Ovary (tissue), 9 donors: ENCODE data around the gene ABI1. TPM values are rescaled to one million over a fixed set of nuclear protein-coding genes. Genes with fewer than 3 reads are reported as not detected.
"Not testable (repeated sequence)": the region's sequence is repeated elsewhere in the genome, so short reads cannot be mapped to it uniquely, and the experiment has no call there.

Experiments
- DNase-seq, 5 donors: peaks; one replicate each; pipeline ENCODE4 v3.0.0-alpha.2; 2019 to 2020
- H3K27ac ChIP-seq, 2 donors: fragments of 200-600 bp; one replicate each; pipeline versions ENCODE4 v1.5.1 to v1.8.0; 2019 to 2022
- H3K27me3 ChIP-seq: fragments of 200-600 bp; one replicate; pipeline ENCODE4 v1.8.0; 2022
- H3K36me3 ChIP-seq: fragments of 200-600 bp; sonication (generic); one replicate; pipeline ENCODE4 v1.5.1; 2019
- H3K4me1 ChIP-seq: one replicate; pipeline ENCODE4 v1.8.1; 2013; ENCODE audit warnings: mild to moderate bottlenecking, moderate library complexity; ENCODE audit not compliant: insufficient read depth
- H3K4me3 ChIP-seq: fragments of 200-600 bp; sonication (generic); one replicate; pipeline ENCODE4 v1.5.1; 2017
- H3K9me3 ChIP-seq, 2 donors: fragments of 200-600 bp in 1 of 2; sonication (generic) in 1 of 2; one replicate each; pipeline versions ENCODE4 v1.5.1 to v1.8.1; 2013 to 2019; ENCODE audit warnings: mild to moderate bottlenecking in 1 of 2, moderate library complexity in 1 of 2
- CTCF ChIP-seq, 3 donors: fragments of 450-650 bp in 2 of 3; fragments of 200-600 bp in 1 of 3; IDR thresholded peaks; one replicate each; pipeline versions ENCODE4 v1.5.1 to v1.8.0; 2016 to 2022; ENCODE audit warnings: antibody characterized with exemption in 3 of 3, mild to moderate bottlenecking in 1 of 3
- EP300 ChIP-seq: sonication (generic); formaldehyde crosslinking; IDR thresholded peaks from one replicate; pipeline ENCODE4 v1.6.1; 2017; ENCODE audit warnings: antibody characterized with exemption
- POLR2A ChIP-seq: fragments of 450-650 bp; IDR thresholded peaks from one replicate; pipeline ENCODE4 v1.6.1; 2017; ENCODE audit warnings: antibody characterized with exemption, mild to moderate bottlenecking, moderate library complexity
- WGBS, 3 donors: extraction: QIAGEN DNeasy Blood & Tissue Kit in 1 of 3; methylation state at CpG; one replicate each; pipeline versions ENCODE4 v1.1.5 to v1.1.7; 2013 to 2017; 5-methylcytosine and 5-hydroxymethylcytosine counted together
- intact Hi-C, 4 donors: fragments of 100-400 bp; cut with DNase I; formaldehyde crosslinking; loops; one replicate each; pipeline versions ENCODE4 v1.11.0 to v1.15.1; 2022 to 2023
- polyA plus RNA-seq, 2 donors: library from polyadenylated mRNA; stranded (reverse); fragments of 200-250 nt in 1 of 2; fragments of 350-450 nt in 1 of 2; fragmentation: Illumina TruSeq in 1 of 2; extraction: RNeasy Lipid Tissue Mini Kit (QIAGEN cat#74804) in 1 of 2; gene quantifications; one replicate each; pipeline ENCODE4 v1.2.3, GENCODE V29; 2013 to 2014
- total RNA-seq, 7 donors: library from RNA; depleted of rRNA in 2 of 7; stranded (reverse); fragments of >200 nt in 2 of 7; fragmentation: NEBNext Ultra II Directional in 3 of 7; extraction: Animal tissue kit (Norgen Biotek cat#: 25700) in 3 of 7; gene quantifications; one replicate each; pipeline versions ENCODE4 v1.1.0 to v1.2.4, GENCODE V29; 2016 to 2023
- donor health status: DM: no; HTN: no; CAD: no; lungs with moderate emphysema.
- donor health status: DM: no; HTN: no; CAD: no.
- donor health status: Bipolar disorder and iron deficiency.
- donor health status: DM: yes; HTN: yes; CAD: no.
- donor health status: DM: no; HTN: no; CAD: no.
- donor health status: DM: yes; HTN: yes; CAD: no.

The ABI1 gene
- total and polyA plus RNA-seq, 9 donors: 29.8 to 51.7 (median 42.1) TPM

- H3K9me3 ChIP-seq: no peaks in the 10 kb centered on the region
- no peak for DNase-seq
- H3K27me3 ChIP-seq: no peaks in the 10 kb centered on the region
- H3K4me3 ChIP-seq: no peak overlapping the region
- intact Hi-C loops: no loop called here
- no peaks in the 10 kb centered on the region for H3K36me3 ChIP-seq
- H3K27ac ChIP-seq: no peak overlapping the region
- WGBS, 3 donors: 96 to 99% (median 97%) methylated on average over 4 of the region's 4 CpGs
- peaks cover under 1% of the 10 kb centered on the region for H3K4me1 ChIP-seq
- no peak for TF ChIP-seq POLR2A
- no peak for TF ChIP-seq EP300
- TF ChIP-seq CTCF (IDR thresholded peaks at IDR 0.05): no peak
Measured at GRCh38 chr10:26790221-26790995, 70.3 kb downstream of the ABI1 start.

DNA sequence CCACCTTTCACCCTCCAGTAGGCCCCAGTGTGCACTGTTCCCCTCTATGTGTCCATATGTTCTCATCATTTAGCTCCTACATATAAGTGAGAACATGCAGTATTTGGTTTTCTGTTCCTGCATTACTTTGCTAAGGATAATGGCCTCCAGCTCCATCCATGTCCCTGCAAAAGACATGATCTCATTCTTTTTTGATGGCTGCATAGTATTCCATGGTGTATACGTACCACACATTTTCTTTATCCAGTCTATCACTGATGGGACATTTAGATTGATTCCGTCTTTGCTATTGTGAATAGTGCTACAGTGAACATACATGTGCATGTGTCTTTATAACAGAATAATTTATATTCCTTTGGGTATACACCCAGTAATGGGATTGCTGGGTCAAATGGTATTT, 71.0 kb downstream of the ABI1 start:
- H3K27me3 ChIP-seq, H3K27ac ChIP-seq, H3K4me1 ChIP-seq, H3K9me3 ChIP-seq, intact Hi-C loops, H3K36me3 ChIP-seq, DNase-seq, H3K4me3 ChIP-seq: not testable (repeated sequence)
- WGBS, 3 donors: 95 to 99% (median 96%) methylated on average over 2 of the region's 2 CpGs

GRCh38 chr10:26787362-26787761, 73.4 kb downstream of the ABI1 start:
- Histone ChIP-seq H3K27me3 (no peaks in the 10 kb centered on the region), H3K4me1 (peaks cover 2% of the 10 kb centered on the region), H3K9me3 (no peaks in the 10 kb centered on the region), H3K36me3 (no peaks in the 10 kb centered on the region), H3K27ac (no peak overlapping the region), H3K4me3 (no peak overlapping the region)
- intact Hi-C loops: no loop called here
- TF ChIP-seq CTCF (IDR thresholded peaks at IDR 0.05) (no peak), POLR2A (no peak), EP300 (no peak)
- DNase-seq: no peak
- WGBS, 3 donors: 96 to 97% (median 96%) methylated on average over 3 of the region's 3 CpGs

GRCh38 chr10:26781797-26782196, 79.0 kb downstream of the ABI1 start:
- Histone ChIP-seq H3K4me3 (no peak overlapping the region), H3K9me3 (no peaks in the 10 kb centered on the region), H3K36me3 (no peaks in the 10 kb centered on the region), H3K27ac (no peak overlapping the region), H3K4me1 (peaks cover 11% of the 10 kb centered on the region), H3K27me3 (no peaks in the 10 kb centered on the region)
- WGBS, 3 donors: 88 to 97% (median 95%) methylated on average over 2 of the region's 2 CpGs
- intact Hi-C loops: no loop called here
- DNase-seq: no peak
- TF ChIP-seq EP300: no peak
- no peak for TF ChIP-seq CTCF (IDR thresholded peaks at IDR 0.05)
- TF ChIP-seq POLR2A: no peak

- H3K4me1 ChIP-seq: peaks cover 11% of the 10 kb centered on the region
- DNase-seq: no peak
- TF ChIP-seq EP300: no peak
- no peak for TF ChIP-seq POLR2A
- no peak for TF ChIP-seq CTCF (IDR thresholded peaks at IDR 0.05)
- no peaks in the 10 kb centered on the region for H3K36me3 ChIP-seq
- H3K27ac ChIP-seq: no peak overlapping the region
- no peaks in the 10 kb centered on the region for H3K27me3 ChIP-seq
- WGBS, 3 donors: 60 to 70% (median 63%) methylated on average over 4 of the region's 4 CpGs
- intact Hi-C loops: no loop called here
- H3K4me3 ChIP-seq: no peak overlapping the region
- no peaks in the 10 kb centered on the region for H3K9me3 ChIP-seq
Measured at GRCh38 chr10:26780793-26781601, 79.8 kb downstream of the ABI1 start.
